ENCODE data around the gene CFAP46. TPM values are rescaled to one million over a fixed set of nuclear protein-coding genes. Genes with fewer than 3 reads are reported as not detected.

The CFAP46 gene
- polyA plus RNA-seq, 1 donor from 2014 or later: 2.6 TPM

GRCh38 chr10:132922872-132923271 lies 19.5 kb downstream of the CFAP46 start (continued):
- TF ChIP-seq, protein P1, sequence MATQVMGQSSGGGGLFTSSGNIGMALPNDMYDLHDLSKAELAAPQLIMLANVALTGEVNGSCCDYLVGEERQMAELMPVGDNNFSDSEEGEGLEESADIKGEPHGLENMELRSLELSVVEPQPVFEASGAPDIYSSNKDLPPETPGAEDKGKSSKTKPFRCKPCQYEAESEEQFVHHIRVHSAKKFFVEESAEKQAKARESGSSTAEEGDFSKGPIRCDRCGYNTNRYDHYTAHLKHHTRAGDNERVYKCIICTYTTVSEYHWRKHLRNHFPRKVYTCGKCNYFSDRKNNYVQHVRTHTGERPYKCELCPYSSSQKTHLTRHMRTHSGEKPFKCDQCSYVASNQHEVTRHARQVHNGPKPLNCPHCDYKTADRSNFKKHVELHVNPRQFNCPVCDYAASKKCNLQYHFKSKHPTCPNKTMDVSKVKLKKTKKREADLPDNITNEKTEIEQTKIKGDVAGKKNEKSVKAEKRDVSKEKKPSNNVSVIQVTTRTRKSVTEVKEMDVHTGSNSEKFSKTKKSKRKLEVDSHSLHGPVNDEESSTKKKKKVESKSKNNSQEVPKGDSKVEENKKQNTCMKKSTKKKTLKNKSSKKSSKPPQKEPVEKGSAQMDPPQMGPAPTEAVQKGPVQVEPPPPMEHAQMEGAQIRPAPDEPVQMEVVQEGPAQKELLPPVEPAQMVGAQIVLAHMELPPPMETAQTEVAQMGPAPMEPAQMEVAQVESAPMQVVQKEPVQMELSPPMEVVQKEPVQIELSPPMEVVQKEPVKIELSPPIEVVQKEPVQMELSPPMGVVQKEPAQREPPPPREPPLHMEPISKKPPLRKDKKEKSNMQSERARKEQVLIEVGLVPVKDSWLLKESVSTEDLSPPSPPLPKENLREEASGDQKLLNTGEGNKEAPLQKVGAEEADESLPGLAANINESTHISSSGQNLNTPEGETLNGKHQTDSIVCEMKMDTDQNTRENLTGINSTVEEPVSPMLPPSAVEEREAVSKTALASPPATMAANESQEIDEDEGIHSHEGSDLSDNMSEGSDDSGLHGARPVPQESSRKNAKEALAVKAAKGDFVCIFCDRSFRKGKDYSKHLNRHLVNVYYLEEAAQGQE (IDR thresholded peaks at IDR 0.05; ENCODE audit: borderline replicate concordance): no peak

DNA sequence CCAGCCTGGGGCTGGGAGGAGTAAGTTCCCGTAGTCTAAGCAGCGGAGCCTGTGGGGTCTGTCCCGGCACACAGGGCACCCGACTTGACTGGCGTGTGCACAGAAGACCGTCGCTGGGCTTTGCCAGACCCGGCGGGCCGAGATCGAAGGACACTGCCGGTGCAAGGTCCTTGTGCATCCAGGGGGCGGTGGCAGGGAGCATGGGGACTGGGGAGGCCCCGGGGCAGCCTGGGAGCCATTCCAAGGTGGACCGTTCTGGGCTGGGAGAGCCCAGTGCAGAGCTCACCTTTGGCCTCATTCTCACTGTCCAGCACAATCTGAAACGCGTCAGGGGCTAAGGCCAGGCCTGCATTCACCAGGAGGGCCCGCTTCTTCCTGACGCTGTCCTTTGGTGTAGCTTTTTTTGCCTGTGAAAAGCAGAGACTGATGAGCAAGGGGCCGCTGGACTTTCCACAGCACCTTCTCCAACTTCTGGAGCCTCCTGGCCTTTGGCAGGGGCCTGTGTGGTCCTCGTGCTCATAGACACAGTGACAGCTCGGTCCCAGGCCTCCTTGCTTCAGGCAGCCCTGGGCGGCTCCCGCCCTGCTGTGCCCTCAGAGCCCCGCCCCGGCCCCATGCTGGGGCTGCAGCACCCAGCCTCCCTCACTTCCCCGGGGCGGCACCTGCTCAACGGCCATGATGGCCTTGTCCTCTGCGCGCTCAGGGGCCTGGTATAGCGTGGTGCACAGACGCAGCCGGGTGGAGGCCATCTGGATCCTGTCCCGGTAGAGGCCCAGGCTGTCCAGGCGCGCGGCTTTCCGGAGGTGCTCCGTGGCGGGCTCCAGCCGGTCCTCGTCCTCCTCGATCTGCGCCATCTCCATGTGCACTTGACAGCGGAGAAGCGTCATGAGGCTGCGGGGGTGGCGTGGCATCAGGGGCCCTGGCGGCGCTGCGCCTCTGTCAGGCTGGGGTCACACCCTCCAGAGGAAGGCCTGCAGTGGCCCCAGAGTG lies 20.3 kb downstream of the CFAP46 start:
- Histone ChIP-seq H3K4me2 (ENCODE audit: low read length) (no peak overlapping the region), H3K36me3 (ENCODE audit: insufficient read depth, low read length) (no peaks in the 10 kb centered on the region)

DNA sequence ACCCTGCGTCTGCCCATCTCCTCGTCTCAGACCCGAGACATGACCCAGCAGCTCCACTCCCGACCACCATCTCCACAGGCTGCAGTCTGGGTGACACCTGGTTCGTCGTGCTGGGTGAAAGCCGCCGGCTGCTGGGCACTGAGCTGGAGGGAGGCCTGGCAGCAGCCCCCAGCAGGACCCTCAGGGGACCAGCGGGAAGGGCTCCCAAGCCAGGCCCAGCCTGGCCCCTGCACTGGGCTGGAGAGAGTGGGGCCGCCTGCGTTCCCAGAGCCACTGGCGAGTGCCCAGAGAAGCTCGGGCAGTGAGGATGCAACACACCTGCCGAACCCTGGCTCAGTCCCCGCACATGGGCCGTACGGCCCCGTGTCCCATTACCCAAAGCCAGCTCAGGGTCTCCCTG lies 21.3 kb downstream of the CFAP46 start:
- Histone ChIP-seq H3K4me3 (ENCODE audit: low read length) (no peak overlapping the region), H3K36me3 (ENCODE audit: insufficient read depth, low read length) (no peaks in the 10 kb centered on the region), H3K27ac (ENCODE audit: low read length) (no peak overlapping the region), H3K9me2 (ENCODE audit: insufficient read depth, low read length) (no peaks in the 10 kb centered on the region), H3K79me2 (replicated peaks; ENCODE audit: insufficient read depth, low read length) (no peaks in the 10 kb centered on the region), H2AFZ (ENCODE audit: low read depth, low read length) (no peak overlapping the region), H4K20me1 (ENCODE audit: insufficient read depth) (no peaks in the 10 kb centered on the region), H3K27me3 (ENCODE audit: insufficient read depth, low read depth, low read length) (no peaks in the 10 kb centered on the region), H3K4me2 (ENCODE audit: low read length) (no peak overlapping the region), H3K9me3 (ENCODE audit: low read length) (no peaks in the 10 kb centered on the region), H3F3A (ENCODE audit: insufficient read depth, low read length, poor library complexity, severe bottlenecking) (no peaks in the 10 kb centered on the region), H3K9ac (ENCODE audit: low read length) (no peak overlapping the region)
- TF ChIP-seq POLR2AphosphoS5 (IDR thresholded peaks at IDR 0.05) (no peak), EZH2 (IDR thresholded peaks at IDR 0.05; ENCODE audit: borderline replicate concordance, insufficient read depth, low read length, poor library complexity, severe bottlenecking) (no peak), TAF1 (IDR thresholded peaks at IDR 0.05; ENCODE audit: low read depth) (no peak), RAD21 (conservative IDR thresholded peaks at IDR 0.05) (no peak), SMC3 (conservative IDR thresholded peaks at IDR 0.05; ENCODE audit: poor library complexity) (no peak), CTCF (IDR thresholded peaks at IDR 0.05; ENCODE audit: poor library complexity, severe bottlenecking) (no peak), MXI1 (conservative IDR thresholded peaks at IDR 0.05; ENCODE audit: poor library complexity, severe bottlenecking) (no peak), EP300 (conservative IDR thresholded peaks at IDR 0.05; ENCODE audit: poor library complexity, severe bottlenecking) (no peak)
- TF ChIP-seq, protein P1 (IDR thresholded peaks at IDR 0.05; ENCODE audit: borderline replicate concordance): no peak

More for the DNA sequence above, 20.3 kb downstream of the CFAP46 start:
- H3K9me3 ChIP-seq (ENCODE audit: low read length): no peaks in the 10 kb centered on the region
- H3F3A ChIP-seq (ENCODE audit: insufficient read depth, low read length, poor library complexity, severe bottlenecking): no peaks in the 10 kb centered on the region
- no peaks in the 10 kb centered on the region for H3K79me2 ChIP-seq (replicated peaks; ENCODE audit: insufficient read depth, low read length)
- no peak overlapping the region for H3K9ac ChIP-seq (ENCODE audit: low read length)
- no peak overlapping the region for H3K27ac ChIP-seq (ENCODE audit: low read length)
- H3K27me3 ChIP-seq (ENCODE audit: insufficient read depth, low read depth, low read length): no peaks in the 10 kb centered on the region
- H4K20me1 ChIP-seq (ENCODE audit: insufficient read depth): no peaks in the 10 kb centered on the region
- no peaks in the 10 kb centered on the region for H3K9me2 ChIP-seq (ENCODE audit: insufficient read depth, low read length)
- TF ChIP-seq RAD21 (conservative IDR thresholded peaks at IDR 0.05): no peak
- H3K4me3 ChIP-seq (ENCODE audit: low read length): no peak overlapping the region
- no peak overlapping the region for H2AFZ ChIP-seq (ENCODE audit: low read depth, low read length)

Data from neural cell (in vitro differentiated cells).